Thyroid gland (tissue), 4 donors: Measurements from ENCODE around the gene TSPAN6.

ENCODE experiments used
- POLR2A ChIP-seq, 2 donors: fragments of 450-650 bp; IDR thresholded peaks; one replicate each; pipeline ENCODE4 v1.6.1; 2017; ENCODE audit warnings: antibody characterized with exemption in 2 of 2, mild to moderate bottlenecking in 2 of 2, moderate library complexity in 1 of 2
- TF ChIP-seq, protein P1 (sequence below), 6 experiments: fragments of 200-600 bp in 3 of 6; fragments of 450-650 bp in 3 of 6; sonication (generic) in 3 of 6; IDR thresholded peaks; one replicate each; pipeline ENCODE4 v1.5.1; 2016 to 2019; ENCODE audit warnings: antibody characterized with exemption in 6 of 6, mild to moderate bottlenecking in 2 of 6, inconsistent platforms in 1 of 6, moderate library complexity in 1 of 6

GRCh38 chrX:100649550-100650356 is 13.1 kb upstream of the TSPAN6 start:
- TF ChIP-seq, protein P1, sequence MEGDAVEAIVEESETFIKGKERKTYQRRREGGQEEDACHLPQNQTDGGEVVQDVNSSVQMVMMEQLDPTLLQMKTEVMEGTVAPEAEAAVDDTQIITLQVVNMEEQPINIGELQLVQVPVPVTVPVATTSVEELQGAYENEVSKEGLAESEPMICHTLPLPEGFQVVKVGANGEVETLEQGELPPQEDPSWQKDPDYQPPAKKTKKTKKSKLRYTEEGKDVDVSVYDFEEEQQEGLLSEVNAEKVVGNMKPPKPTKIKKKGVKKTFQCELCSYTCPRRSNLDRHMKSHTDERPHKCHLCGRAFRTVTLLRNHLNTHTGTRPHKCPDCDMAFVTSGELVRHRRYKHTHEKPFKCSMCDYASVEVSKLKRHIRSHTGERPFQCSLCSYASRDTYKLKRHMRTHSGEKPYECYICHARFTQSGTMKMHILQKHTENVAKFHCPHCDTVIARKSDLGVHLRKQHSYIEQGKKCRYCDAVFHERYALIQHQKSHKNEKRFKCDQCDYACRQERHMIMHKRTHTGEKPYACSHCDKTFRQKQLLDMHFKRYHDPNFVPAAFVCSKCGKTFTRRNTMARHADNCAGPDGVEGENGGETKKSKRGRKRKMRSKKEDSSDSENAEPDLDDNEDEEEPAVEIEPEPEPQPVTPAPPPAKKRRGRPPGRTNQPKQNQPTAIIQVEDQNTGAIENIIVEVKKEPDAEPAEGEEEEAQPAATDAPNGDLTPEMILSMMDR (IDR thresholded peaks at IDR 0.05), result no peak
- TF ChIP-seq POLR2A (IDR thresholded peaks at IDR 0.05), result no peak
